Parathyroid adenoma (tissue), 2 donors: ENCODE measurements around the gene MEIOB.
"Not testable (repeated sequence)": the region's sequence is repeated elsewhere in the genome, so short reads cannot be mapped to it uniquely, and the experiment has no call there.

Source experiments
- H2AFZ ChIP-seq: fragments of 300-600 bp; sonication (generic); one replicate; pipeline ENCODE4 v1.7.0; 2017; ENCODE audit warnings: antibody characterized with exemption, mild to moderate bottlenecking
- H3K27ac ChIP-seq: fragments of 300-600 bp; sonication (generic); one replicate; pipeline ENCODE4 v1.7.0; 2017
- H3K27me3 ChIP-seq: fragments of 300-600 bp; sonication (generic); one replicate; pipeline ENCODE4 v1.7.0; 2017; ENCODE audit warnings: low read length; ENCODE audit not compliant: control insufficient read depth, insufficient read depth
- H3K36me3 ChIP-seq: fragments of 300-600 bp; sonication (generic); one replicate; pipeline ENCODE4 v1.7.0; 2017; ENCODE audit warnings: low read length; ENCODE audit not compliant: control insufficient read depth, insufficient read depth
- H3K4me1 ChIP-seq: fragments of 300-600 bp; sonication (generic); one replicate; pipeline ENCODE4 v1.7.0; 2017; ENCODE audit warnings: control low read depth
- H3K4me2 ChIP-seq: fragments of 300-600 bp; sonication (generic); one replicate; pipeline ENCODE4 v1.7.0; 2017; ENCODE audit warnings: low read length
- H3K4me3 ChIP-seq: fragments of 300-600 bp; sonication (generic); one replicate; pipeline ENCODE4 v1.7.0; 2017; ENCODE audit warnings: low read depth, low read length
- H3K79me2 ChIP-seq: fragments of 300-600 bp; sonication (generic); one replicate; pipeline ENCODE4 v1.7.0; 2017; ENCODE audit warnings: control low read depth
- H3K9ac ChIP-seq: fragments of 300-600 bp; sonication (generic); one replicate; pipeline ENCODE4 v1.7.0; 2017; ENCODE audit warnings: mild to moderate bottlenecking
- H3K9me3 ChIP-seq: fragments of 300-600 bp; sonication (generic); one replicate; pipeline ENCODE4 v1.7.0; 2017; ENCODE audit warnings: low read length; ENCODE audit not compliant: control insufficient read depth
- CTCF ChIP-seq: fragments of 300-600 bp; sonication (generic); IDR thresholded peaks from one replicate; pipeline ENCODE4 v1.7.0; 2017; ENCODE audit warnings: antibody characterized with exemption, mild to moderate bottlenecking
- donor health status: primary hyperparathyroidism.

Gene MEIOB

GRCh38 chr16:1871974-1872635 lies at the start of gene MEIOB:
MEIOB (minus strand) TSS chr16:1872164; CDS start chr16:1868175, 3,989 bp downstream.
- no peak within 1 kb of the TSS for H3K4me3 ChIP-seq
- no peak within 1 kb of the TSS for H3K9ac ChIP-seq
- no peaks in the 10 kb centered on the region for H3K9me3 ChIP-seq

GRCh38 chr16:1920727-1921171 lies 48.8 kb upstream of the MEIOB start:
- no peaks in the 10 kb centered on the region for H3K9me3 ChIP-seq
- no peak overlapping the region for H2AFZ ChIP-seq
- no peak overlapping the region for H3K27ac ChIP-seq
- H3K36me3 ChIP-seq, result no peaks in the 10 kb centered on the region
- H3K4me2 ChIP-seq, result no peak overlapping the region
- no peak for TF ChIP-seq CTCF
- H3K9ac ChIP-seq, result no peak overlapping the region
- H3K4me1 ChIP-seq, result no peaks in the 10 kb centered on the region
- H3K79me2 ChIP-seq, result no peaks in the 10 kb centered on the region
- no peak overlapping the region for H3K4me3 ChIP-seq
- H3K27me3 ChIP-seq, result peaks cover 17% of the 10 kb centered on the region

More at GRCh38 chr16:1871974-1872635, at the start of gene MEIOB:
- Histone ChIP-seq H3K4me1 (no peaks in the 10 kb centered on the region), H2AFZ (no peak within 1 kb of the TSS), H3K27ac (no peak within 1 kb of the TSS), H3K36me3 (no peaks in the 10 kb centered on the region), H3K27me3 (no peaks in the 10 kb centered on the region), H3K79me2 (no peaks in the 10 kb centered on the region), H3K4me2 (no peak within 1 kb of the TSS)
- no peak for TF ChIP-seq CTCF

- H3K4me2 ChIP-seq, H2AFZ ChIP-seq, H3K36me3 ChIP-seq, H3K9ac ChIP-seq, H3K79me2 ChIP-seq, H3K9me3 ChIP-seq, H3K27ac ChIP-seq, H3K4me3 ChIP-seq, H3K4me1 ChIP-seq: not testable (repeated sequence)
- H3K27me3 ChIP-seq, result peaks cover 17% of the 10 kb centered on the region
These were observed 48.2 kb upstream of the MEIOB start for GRCh38 chr16:1920122-1920521.

GRCh38 chr16:1919327-1919998 lies 47.5 kb upstream of the MEIOB start:
- TF ChIP-seq CTCF, result no peak
- H2AFZ ChIP-seq, result no peak overlapping the region
- no peak overlapping the region for H3K4me2 ChIP-seq
- H3K36me3 ChIP-seq, result no peaks in the 10 kb centered on the region
- H3K9me3 ChIP-seq, result no peaks in the 10 kb centered on the region
- no peak overlapping the region for H3K4me3 ChIP-seq
- H3K79me2 ChIP-seq, result no peaks in the 10 kb centered on the region
- H3K4me1 ChIP-seq, result no peaks in the 10 kb centered on the region
- no peak overlapping the region for H3K9ac ChIP-seq
- no peak overlapping the region for H3K27ac ChIP-seq
- peaks cover 17% of the 10 kb centered on the region for H3K27me3 ChIP-seq

DNA sequence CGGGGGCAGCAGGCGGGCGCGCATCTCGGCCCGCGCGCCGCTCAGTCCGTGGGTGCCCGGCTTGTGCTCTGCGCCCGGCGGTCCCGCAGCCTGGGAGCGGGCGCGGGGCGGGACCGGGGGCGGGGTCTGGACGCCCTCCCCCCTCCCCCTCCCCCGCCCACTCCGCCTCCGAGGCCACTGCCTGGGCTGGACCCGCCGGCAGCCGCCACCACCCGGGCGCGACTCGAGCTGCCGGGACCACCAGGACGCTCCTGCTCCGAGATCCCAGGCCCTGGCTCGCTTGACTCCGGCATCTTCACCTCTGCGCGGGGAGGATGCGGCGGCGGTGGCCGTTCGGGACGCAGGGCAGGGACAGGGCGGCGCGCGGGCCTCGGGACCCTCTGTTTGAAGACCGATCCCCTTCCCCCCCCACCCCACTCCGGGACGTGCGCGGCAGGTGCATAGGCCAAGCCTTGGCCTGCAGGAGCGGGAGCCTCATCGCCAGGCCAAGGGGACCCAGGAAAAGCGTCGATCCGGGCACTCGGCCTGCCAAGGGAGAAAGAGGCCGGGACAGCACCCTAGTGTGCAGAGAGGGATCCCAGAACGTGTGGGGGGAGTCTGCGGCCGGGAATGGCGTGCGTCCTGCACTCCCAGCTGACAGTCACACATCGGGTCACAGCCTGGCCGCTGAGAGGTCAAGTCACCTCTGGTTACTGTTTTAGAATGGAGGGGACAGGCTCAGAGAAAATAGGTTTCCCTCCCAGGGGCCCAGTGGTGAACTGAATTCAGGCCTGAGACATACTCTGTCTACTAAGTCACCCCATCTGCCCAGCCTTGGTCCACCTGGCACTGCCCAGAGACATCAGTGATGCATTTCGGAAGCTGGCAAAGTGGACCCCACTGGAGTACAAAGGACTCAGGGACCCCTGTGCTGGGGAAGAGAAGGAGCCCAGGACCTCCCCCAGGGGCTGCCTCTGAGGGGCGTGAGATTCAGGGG lies 46.7 kb upstream of the MEIOB start, which contains the start of gene HS3ST6:
HS3ST6 (minus strand) TSS at position 65 of the 976 bp plus-strand sequence. CDS start 92 bp downstream, outside the sequence.
- H3K9ac ChIP-seq, result no peak within 1 kb of the TSS
- H3K36me3 ChIP-seq, result no peaks in the 10 kb centered on the region
- H3K4me1 ChIP-seq, result no peaks in the 10 kb centered on the region
- no peaks in the 10 kb centered on the region for H3K9me3 ChIP-seq
- no peaks in the 10 kb centered on the region for H3K79me2 ChIP-seq
- no peak for TF ChIP-seq CTCF
- H3K27me3 ChIP-seq, result peaks cover 14% of the 10 kb centered on the region
- H3K27ac ChIP-seq, result no peak within 1 kb of the TSS
- H3K4me2 ChIP-seq, result no peak within 1 kb of the TSS
- no peak within 1 kb of the TSS for H2AFZ ChIP-seq
- H3K4me3 ChIP-seq, result no peak within 1 kb of the TSS
